NB4 (cell line): ENCODE data around the gene SMO.

ENCODE experiments used
- DNase-seq: peaks from one replicate; pipeline ENCODE4 v3.0.0; 2010; ENCODE audit warnings: low read depth
- H3K4me3 ChIP-seq: one replicate; pipeline ENCODE4 v1.5.1; 2011; ENCODE audit warnings: mild to moderate bottlenecking, low read depth, low read length, moderate library complexity
- MYC ChIP-seq: IDR thresholded peaks from 2 replicates; pipeline ENCODE4 v1.6.1; 2011; ENCODE audit warnings: low read depth, low read length
- POLR2A ChIP-seq: IDR thresholded peaks from 2 replicates; pipeline ENCODE4 v1.6.1; 2011; ENCODE audit warnings: mild to moderate bottlenecking; ENCODE audit not compliant: insufficient read length; ENCODE audit errors: extremely low read depth
- TF ChIP-seq, protein P1 (sequence below): IDR thresholded peaks from 2 replicates; pipeline ENCODE4 v1.6.1; 2011; ENCODE audit warnings: low read depth, low read length
- TF ChIP-seq, protein P2 (sequence below): IDR thresholded peaks from one replicate; pipeline ENCODE4 v1.5.1; 2012; ENCODE audit warnings: low read depth, low read length

The SMO gene

DNA sequence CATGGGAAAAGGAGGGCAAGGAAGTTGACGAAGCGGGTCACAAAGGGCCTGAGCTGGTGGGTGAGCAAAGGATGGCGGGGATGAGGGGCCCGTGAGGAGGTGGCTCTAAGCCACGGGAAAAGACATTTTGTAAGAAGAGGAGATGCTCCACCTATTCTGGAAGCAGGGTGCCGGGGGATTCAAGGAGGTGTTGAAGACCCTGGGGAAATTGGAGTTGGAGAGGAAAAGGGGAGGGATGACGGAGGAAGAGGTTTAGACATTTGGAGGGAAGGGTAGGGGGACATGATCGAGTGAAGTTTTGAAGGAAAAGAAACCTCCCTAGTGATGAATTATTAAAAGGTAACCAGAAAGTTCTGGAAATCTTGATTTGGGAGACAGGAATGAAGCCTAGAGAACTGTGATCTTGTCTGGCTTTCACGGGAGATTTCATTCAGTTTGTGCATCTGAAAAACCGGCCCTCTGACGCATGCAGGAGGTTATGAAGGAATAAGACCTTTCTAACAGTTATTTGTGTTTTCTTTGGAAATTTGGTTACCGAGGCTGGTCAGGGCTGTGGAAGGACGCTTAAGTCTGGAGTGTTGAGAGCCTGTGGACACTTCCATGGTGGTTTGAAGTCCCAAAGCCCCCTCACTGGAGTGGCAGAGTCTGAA is 1.4 kb downstream of the SMO start:
- TF ChIP-seq, protein P1, sequence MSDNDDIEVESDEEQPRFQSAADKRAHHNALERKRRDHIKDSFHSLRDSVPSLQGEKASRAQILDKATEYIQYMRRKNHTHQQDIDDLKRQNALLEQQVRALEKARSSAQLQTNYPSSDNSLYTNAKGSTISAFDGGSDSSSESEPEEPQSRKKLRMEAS: no peak
- TF ChIP-seq MYC (no peak), POLR2A (no peak)
- TF ChIP-seq, protein P2, sequence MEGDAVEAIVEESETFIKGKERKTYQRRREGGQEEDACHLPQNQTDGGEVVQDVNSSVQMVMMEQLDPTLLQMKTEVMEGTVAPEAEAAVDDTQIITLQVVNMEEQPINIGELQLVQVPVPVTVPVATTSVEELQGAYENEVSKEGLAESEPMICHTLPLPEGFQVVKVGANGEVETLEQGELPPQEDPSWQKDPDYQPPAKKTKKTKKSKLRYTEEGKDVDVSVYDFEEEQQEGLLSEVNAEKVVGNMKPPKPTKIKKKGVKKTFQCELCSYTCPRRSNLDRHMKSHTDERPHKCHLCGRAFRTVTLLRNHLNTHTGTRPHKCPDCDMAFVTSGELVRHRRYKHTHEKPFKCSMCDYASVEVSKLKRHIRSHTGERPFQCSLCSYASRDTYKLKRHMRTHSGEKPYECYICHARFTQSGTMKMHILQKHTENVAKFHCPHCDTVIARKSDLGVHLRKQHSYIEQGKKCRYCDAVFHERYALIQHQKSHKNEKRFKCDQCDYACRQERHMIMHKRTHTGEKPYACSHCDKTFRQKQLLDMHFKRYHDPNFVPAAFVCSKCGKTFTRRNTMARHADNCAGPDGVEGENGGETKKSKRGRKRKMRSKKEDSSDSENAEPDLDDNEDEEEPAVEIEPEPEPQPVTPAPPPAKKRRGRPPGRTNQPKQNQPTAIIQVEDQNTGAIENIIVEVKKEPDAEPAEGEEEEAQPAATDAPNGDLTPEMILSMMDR: no peak
- no peak for DNase-seq
- H3K4me3 ChIP-seq: no peak overlapping the region

DNA sequence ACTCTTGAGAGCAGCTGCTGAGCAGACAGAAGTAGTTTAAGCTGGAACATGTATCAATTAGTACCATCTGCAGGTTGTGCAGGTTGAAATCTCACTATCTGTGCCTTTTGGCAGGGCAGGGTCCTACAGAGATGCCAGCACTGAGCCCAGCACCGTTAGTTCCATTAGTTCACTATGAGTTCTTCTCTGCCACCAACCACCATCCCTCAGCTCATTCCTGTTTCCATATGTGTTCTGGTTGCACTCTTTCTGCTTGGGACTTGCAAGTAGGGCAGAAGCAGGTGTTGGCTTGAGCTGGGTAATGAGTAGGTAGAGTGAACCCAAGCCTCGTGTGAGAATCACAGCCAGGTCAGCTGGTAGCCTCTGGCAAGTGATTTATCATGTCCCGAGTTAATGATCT is 2.8 kb downstream of the SMO start:
- TF ChIP-seq, protein P1: no peak
- TF ChIP-seq, protein P2: no peak
- no peak for TF ChIP-seq MYC
- TF ChIP-seq POLR2A: no peak
- H3K4me3 ChIP-seq: no peak overlapping the region
- no peak for DNase-seq

DNA sequence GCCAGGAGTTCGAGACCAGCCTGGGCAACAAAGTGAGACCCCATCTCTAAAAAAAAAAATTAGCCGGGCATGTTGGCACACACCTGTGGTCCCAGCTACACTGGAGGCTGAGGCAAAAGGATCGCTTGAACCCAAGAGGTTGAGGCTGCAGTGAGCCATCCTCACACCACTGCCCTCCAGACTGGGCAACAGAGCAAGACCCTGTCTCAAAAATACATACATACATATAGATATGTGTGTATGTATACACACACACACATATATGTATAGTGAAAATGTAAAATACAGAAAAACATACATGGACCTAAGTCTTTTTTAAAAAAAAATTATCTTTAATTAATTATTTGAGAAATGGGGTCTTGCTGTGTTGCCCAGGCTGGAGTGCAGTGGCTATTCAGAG is 5.5 kb downstream of the SMO start:
- DNase-seq: no peak
- no peak overlapping the region for H3K4me3 ChIP-seq
- no peak for TF ChIP-seq POLR2A
- TF ChIP-seq MYC: no peak
- TF ChIP-seq, protein P1: no peak
- TF ChIP-seq, protein P2: no peak

DNA sequence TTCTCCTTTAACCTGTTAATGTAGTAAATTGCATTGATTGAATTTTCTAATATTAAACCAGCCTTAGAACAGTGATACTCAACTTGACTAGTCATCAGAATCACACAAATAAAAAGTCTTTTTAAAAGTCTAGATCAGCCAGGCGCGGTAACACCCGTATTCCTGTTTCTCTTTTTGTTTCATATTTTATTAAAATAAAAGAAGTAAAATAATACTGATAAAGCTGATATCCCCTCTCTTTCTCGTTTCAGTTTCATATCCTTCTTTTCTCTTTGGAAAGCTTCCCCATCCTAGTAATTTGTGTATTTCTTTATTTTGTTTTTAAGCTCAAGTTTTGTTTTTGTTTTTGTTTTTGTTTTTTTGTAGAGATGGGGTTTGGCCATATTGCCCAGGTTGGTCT is 9.3 kb downstream of the SMO start:
- no peak for TF ChIP-seq POLR2A
- no peak for TF ChIP-seq MYC
- TF ChIP-seq, protein P2: no peak
- TF ChIP-seq, protein P1: no peak
- DNase-seq: no peak
- no peak overlapping the region for H3K4me3 ChIP-seq

DNA sequence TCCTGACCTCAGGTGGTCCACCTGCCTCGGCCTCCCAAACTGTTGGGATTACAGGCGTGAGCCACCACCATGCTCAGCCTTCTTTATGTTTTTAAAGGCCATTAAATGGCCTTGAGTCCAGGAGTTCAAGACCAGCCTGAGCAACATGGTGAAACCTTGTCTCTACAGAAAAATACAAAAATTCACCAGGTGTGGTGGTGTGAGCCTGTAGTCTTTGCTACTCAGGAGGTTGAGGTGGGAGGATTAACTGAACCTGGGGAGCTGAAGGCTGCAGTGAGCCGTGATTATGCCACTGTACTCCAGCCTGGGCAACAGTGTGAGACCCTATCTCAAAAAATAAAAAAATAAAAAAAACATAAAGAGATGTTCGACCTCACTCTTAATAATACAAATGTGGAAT is 11.0 kb downstream of the SMO start:
- TF ChIP-seq, protein P1: no peak
- TF ChIP-seq MYC: no peak
- TF ChIP-seq POLR2A: no peak
- TF ChIP-seq, protein P2: no peak
- no peak for DNase-seq
- H3K4me3 ChIP-seq: no peak overlapping the region
